Lower lobe of right lung (tissue), 2 donors: ENCODE data around the gene ST3GAL3. TPM values are rescaled to one million over a fixed set of nuclear protein-coding genes. Genes with fewer than 3 reads are reported as not detected.

Experiments used
- ATAC-seq, 2 donors: fragments of 200-7000 bp; cut with Tn5 transposase; one replicate each; pipeline ENCODE4 v1.9.1; 2020 to 2022; ENCODE audit warnings: mild to moderate bottlenecking in 2 of 2, moderate library complexity in 2 of 2
- DNase-seq: peaks from one replicate; pipeline ENCODE4 v3.0.0-alpha.2; 2020
- H3K27ac ChIP-seq: fragments of 200-600 bp; one replicate; pipeline ENCODE4 v1.8.0; 2022
- H3K27me3 ChIP-seq: fragments of 200-600 bp; one replicate; pipeline ENCODE4 v1.8.0; 2022; ENCODE audit warnings: low read depth
- H3K36me3 ChIP-seq: fragments of 200-600 bp; one replicate; pipeline ENCODE4 v1.8.0; 2022; ENCODE audit warnings: mild to moderate bottlenecking
- H3K4me1 ChIP-seq: fragments of 200-600 bp; one replicate; pipeline ENCODE4 v1.8.0; 2022
- H3K4me3 ChIP-seq: fragments of 200-600 bp; one replicate; pipeline ENCODE4 v1.8.0; 2022; ENCODE audit warnings: mild to moderate bottlenecking
- H3K9me3 ChIP-seq: fragments of 200-600 bp; one replicate; pipeline ENCODE4 v1.8.0; 2022
- intact Hi-C: fragments of 100-400 bp; cut with DNase I; formaldehyde crosslinking; loops from one replicate; pipeline ENCODE4 v1.11.0; 2022
- total RNA-seq: library from RNA; stranded (reverse); fragmentation: NEBNext Ultra II Directional; extraction: Animal tissue kit (Norgen Biotek cat#: 25700); gene quantifications from one replicate; pipeline ENCODE4 v1.2.1, GENCODE V29; 2021
- TF ChIP-seq, protein P1 (sequence below): fragments of 200-600 bp; IDR thresholded peaks from one replicate; pipeline ENCODE4 v1.8.0; 2022; ENCODE audit warnings: antibody characterized with exemption, mild to moderate bottlenecking
- donor health status: DM: no; HTN: yes; CAD: no; lungs with severe emphysema.

Gene ST3GAL3
- total RNA-seq, 1 donor from 2014 or later, result 23.6 TPM

DNA sequence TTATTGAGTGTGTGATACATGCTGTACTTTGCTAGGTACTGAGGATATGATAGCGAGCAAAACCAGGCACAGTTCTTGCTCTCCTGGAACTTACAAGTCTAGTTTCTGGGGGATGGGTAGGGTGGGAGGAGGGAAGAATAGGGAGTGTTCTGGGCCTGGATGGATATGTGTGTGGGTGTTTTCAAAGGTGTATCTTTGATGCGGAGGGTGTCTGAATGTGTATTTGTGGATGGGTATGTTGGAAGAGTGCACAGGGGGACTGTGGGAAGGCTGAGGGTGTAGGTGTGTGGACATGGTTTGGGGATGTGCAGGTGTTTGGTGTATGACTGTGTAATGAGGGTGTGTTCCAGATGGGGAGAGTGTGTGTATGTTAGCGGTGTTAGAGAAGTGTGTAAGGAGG lies 258.0 kb downstream of the ST3GAL3 start:
- DNase-seq, result no peak
- Histone ChIP-seq H3K36me3 (peaks cover 56% of the 10 kb centered on the region), H3K4me3 (no peak overlapping the region), H3K9me3 (no peaks in the 10 kb centered on the region), H3K27ac (no peak overlapping the region), H3K4me1 (peaks cover 8% of the 10 kb centered on the region), H3K27me3 (no peaks in the 10 kb centered on the region)
- intact Hi-C loops, result no loop called here
- ATAC-seq, result no peak
- TF ChIP-seq, protein P1, sequence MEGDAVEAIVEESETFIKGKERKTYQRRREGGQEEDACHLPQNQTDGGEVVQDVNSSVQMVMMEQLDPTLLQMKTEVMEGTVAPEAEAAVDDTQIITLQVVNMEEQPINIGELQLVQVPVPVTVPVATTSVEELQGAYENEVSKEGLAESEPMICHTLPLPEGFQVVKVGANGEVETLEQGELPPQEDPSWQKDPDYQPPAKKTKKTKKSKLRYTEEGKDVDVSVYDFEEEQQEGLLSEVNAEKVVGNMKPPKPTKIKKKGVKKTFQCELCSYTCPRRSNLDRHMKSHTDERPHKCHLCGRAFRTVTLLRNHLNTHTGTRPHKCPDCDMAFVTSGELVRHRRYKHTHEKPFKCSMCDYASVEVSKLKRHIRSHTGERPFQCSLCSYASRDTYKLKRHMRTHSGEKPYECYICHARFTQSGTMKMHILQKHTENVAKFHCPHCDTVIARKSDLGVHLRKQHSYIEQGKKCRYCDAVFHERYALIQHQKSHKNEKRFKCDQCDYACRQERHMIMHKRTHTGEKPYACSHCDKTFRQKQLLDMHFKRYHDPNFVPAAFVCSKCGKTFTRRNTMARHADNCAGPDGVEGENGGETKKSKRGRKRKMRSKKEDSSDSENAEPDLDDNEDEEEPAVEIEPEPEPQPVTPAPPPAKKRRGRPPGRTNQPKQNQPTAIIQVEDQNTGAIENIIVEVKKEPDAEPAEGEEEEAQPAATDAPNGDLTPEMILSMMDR, result no peak

DNA sequence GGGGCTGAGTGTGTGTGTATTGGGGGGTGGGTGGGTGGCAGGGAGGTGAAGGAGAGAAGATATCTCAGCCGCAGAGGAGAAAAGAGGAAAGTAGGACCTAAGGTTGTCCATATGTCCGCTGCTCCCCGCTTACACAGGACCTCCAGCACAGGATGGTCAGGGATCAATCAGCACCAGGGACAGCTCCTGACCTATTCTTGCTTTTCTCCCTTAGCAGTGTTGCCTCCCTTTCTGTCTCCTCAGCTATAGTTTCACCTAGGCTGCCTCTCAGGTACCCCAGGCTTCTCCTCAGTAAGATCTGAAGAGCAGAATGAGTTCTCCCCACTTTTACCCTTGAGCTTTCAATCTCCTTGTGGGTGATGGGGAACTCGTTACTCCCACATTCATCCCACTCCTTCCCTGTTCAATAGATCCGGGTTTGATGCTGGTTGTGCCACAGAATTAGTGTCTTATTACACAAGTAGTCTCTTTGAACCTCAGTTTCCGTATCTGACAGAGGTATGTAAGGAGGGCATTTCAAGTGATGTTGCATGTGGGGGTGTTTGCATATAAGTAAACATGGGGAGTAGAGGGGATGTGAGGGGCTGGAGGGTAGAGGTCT lies 261.1 kb downstream of the ST3GAL3 start:
- intact Hi-C loops, result no loop called here
- TF ChIP-seq, protein P1, result no peak
- Histone ChIP-seq H3K4me1 (peaks cover 20% of the 10 kb centered on the region), H3K36me3 (peaks cover 42% of the 10 kb centered on the region), H3K27ac (no peak overlapping the region), H3K4me3 (no peak overlapping the region), H3K27me3 (no peaks in the 10 kb centered on the region), H3K9me3 (no peaks in the 10 kb centered on the region)
- no peak for ATAC-seq
- DNase-seq, result no peak

DNA sequence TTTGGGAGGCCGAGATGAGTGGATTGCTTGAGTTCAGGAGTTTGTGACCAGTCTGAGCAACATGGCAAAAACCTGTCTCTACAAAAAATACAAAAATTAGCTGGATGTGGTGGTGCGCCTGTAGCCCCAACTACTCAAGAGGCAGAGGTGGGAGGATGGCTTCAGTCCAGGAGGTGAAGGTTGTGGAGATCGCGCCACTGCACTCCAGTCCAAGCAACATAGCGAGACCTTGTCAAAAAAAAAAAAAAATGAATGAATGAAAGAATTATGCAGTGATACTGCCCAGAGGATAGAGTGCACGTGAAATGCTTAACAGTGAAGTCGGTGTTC lies 262.0 kb downstream of the ST3GAL3 start:
- Histone ChIP-seq H3K4me3 (peak overlapping the region; percentile 97), H3K4me1 (peaks cover 26% of the 10 kb centered on the region), H3K27me3 (no peaks in the 10 kb centered on the region), H3K9me3 (no peaks in the 10 kb centered on the region), H3K27ac (no peak overlapping the region), H3K36me3 (peaks cover 37% of the 10 kb centered on the region)
- DNase-seq (no peak), ATAC-seq (no peak)
- intact Hi-C loops, result no loop called here
- TF ChIP-seq, protein P1, result no peak

DNA sequence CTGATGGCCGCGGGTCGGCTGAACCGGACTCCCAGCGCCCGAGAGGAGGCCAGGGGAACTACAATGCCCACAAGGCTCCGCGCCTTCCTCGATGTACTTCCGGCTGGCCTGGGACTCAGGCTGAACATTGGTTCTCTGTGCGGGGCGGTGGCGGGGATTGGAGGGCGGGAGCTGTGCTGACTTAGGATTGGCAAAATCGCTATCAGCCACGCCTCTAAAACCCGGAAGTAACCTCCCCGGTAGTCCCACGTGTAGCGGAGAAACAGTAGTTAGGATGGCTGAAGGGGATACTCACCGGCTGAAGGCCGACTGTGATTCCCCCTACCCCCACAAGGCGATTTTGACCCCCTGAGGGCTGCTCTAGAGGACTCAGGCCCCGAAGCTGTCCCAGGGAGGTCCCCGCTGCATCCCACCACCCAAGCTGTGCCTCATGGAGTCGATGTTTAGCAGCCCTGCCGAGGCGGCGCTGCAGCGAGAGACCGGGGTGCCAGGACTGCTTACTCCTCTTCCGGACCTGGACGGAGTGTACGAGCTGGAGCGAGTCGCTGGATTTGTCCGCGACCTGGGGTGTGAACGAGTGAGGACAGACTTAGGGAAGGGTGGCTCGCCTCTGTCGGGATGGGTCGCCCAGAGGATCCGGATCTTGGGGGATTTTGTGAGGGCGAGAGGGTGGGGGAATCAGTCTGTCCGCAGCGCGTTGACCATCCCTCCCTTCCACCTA lies 262.6 kb downstream of the ST3GAL3 start, which contains the start of gene DPH2:
TSS of gene DPH2 (plus strand) at position 265 of the 721 bp plus-strand sequence. CDS start at position 431, 166 bp downstream.
- TF ChIP-seq, protein P1, result peak; percentile 10
- H3K9me3 ChIP-seq, result no peaks in the 10 kb centered on the region
- peaks cover 32% of the 10 kb centered on the region for H3K36me3 ChIP-seq
- intact Hi-C loops, result no loop called here
- peaks cover 27% of the 10 kb centered on the region for H3K4me1 ChIP-seq
- peak within 1 kb of the TSS; percentile 97 for H3K4me3 ChIP-seq
- no peaks in the 10 kb centered on the region for H3K27me3 ChIP-seq
- peak; percentile 98 for DNase-seq
- peak; percentile 95 for ATAC-seq
- H3K27ac ChIP-seq, result no peak within 1 kb of the TSS

DNA sequence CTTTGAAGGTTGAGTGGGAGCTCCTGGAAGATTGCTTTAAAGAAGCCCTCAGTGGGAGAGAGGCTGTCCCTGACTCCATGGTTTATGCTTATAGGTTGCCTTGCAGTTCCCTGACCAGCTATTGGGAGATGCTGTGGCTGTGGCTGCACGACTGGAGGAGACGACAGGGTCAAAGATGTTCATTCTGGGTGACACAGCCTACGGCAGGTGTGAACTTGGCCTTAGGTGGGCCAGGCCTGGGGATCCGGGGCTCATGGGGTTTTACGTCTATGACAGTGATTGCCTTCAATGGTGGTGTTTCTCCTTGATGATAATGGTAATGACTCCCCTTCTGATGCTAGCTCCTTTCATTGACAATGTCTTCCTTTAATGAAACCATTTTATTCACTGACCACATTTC lies 263.2 kb downstream of the ST3GAL3 start:
- TF ChIP-seq, protein P1, result no peak
- DNase-seq, result no peak
- H3K36me3 ChIP-seq, result peaks cover 31% of the 10 kb centered on the region
- no peaks in the 10 kb centered on the region for H3K27me3 ChIP-seq
- no peak for ATAC-seq
- intact Hi-C loops, result no loop called here
- H3K9me3 ChIP-seq, result no peaks in the 10 kb centered on the region
- H3K4me1 ChIP-seq, result peaks cover 29% of the 10 kb centered on the region
- H3K4me3 ChIP-seq, result peak overlapping the region; percentile 97
- H3K27ac ChIP-seq, result no peak overlapping the region
